HEK293 (cell line): Measurements from ENCODE around the gene CCDC28B.

ENCODE experiments used
- BCL11A ChIP-seq: fragments of 450-650 bp; formaldehyde crosslinking; IDR thresholded peaks from 2 replicates; pipeline ENCODE4 v1.5.1; 2016; ENCODE audit warnings: low read depth, missing biosample characterization, missing genetic modification characterization
- GLI2 ChIP-seq: fragments of 450-650 bp; formaldehyde crosslinking; IDR thresholded peaks from 2 replicates; pipeline ENCODE4; 2017; ENCODE audit warnings: missing biosample characterization, missing genetic modification characterization, low read depth, borderline replicate concordance
- GLI4 ChIP-seq: fragments of 450-650 bp; formaldehyde crosslinking; IDR thresholded peaks from 2 replicates; pipeline ENCODE4 v1.5.1; 2016; ENCODE audit warnings: missing biosample characterization, missing genetic modification characterization
- OVOL3 ChIP-seq: fragments of 450-650 bp; formaldehyde crosslinking; IDR thresholded peaks from 2 replicates; pipeline ENCODE4 v1.5.1; 2016; ENCODE audit warnings: missing biosample characterization, missing genetic modification characterization
- RBAK ChIP-seq: fragments of 450-650 bp; formaldehyde crosslinking; IDR thresholded peaks from 2 replicates; pipeline ENCODE4 v1.5.1; 2016; ENCODE audit warnings: missing biosample characterization, missing genetic modification characterization
- REPIN1 ChIP-seq: fragments of 450-650 bp; formaldehyde crosslinking; IDR thresholded peaks from 2 replicates; pipeline ENCODE4 v1.5.1; 2017; ENCODE audit warnings: missing biosample characterization, missing genetic modification characterization, low read depth
- WT1 ChIP-seq: fragments of 450-650 bp; formaldehyde crosslinking; IDR thresholded peaks from 2 replicates; pipeline ENCODE4 v1.5.1; 2016; ENCODE audit warnings: missing biosample characterization, missing genetic modification characterization
- YY2 ChIP-seq: fragments of 450-650 bp; formaldehyde crosslinking; IDR thresholded peaks from 2 replicates; pipeline ENCODE4 v1.5.1; 2016; ENCODE audit warnings: missing biosample characterization, missing genetic modification characterization
- ZNF114 ChIP-seq: fragments of 450-650 bp; formaldehyde crosslinking; IDR thresholded peaks from 2 replicates; pipeline ENCODE4 v1.5.0; 2017; ENCODE audit warnings: missing biosample characterization, missing genetic modification characterization
- ZNF132 ChIP-seq: fragments of 450-650 bp; formaldehyde crosslinking; IDR thresholded peaks from 2 replicates; pipeline ENCODE4 v1.5.1; 2017; ENCODE audit warnings: missing biosample characterization, missing genetic modification characterization, borderline replicate concordance
- ZNF133 ChIP-seq: fragments of 450-650 bp; formaldehyde crosslinking; IDR thresholded peaks from 2 replicates; pipeline ENCODE4 v1.5.1; 2016; ENCODE audit warnings: missing biosample characterization, missing genetic modification characterization
- ZNF140 ChIP-seq: fragments of 450-650 bp; formaldehyde crosslinking; IDR thresholded peaks from 2 replicates; pipeline ENCODE4 v1.5.1; 2016; ENCODE audit warnings: missing biosample characterization, missing genetic modification characterization
- ZNF16 ChIP-seq: fragments of 450-650 bp; formaldehyde crosslinking; IDR thresholded peaks from 2 replicates; pipeline ENCODE4 v1.5.1; 2016; ENCODE audit warnings: low read depth, missing biosample characterization, missing genetic modification characterization
- ZNF202 ChIP-seq: fragments of 450-650 bp; formaldehyde crosslinking; IDR thresholded peaks from 2 replicates; pipeline ENCODE4 v1.5.1; 2016; ENCODE audit warnings: missing biosample characterization, missing genetic modification characterization, borderline replicate concordance
- ZNF223 ChIP-seq: fragments of 450-650 bp; formaldehyde crosslinking; IDR thresholded peaks from 2 replicates; pipeline ENCODE4 v1.5.1; 2016; ENCODE audit warnings: missing biosample characterization, missing genetic modification characterization
- ZNF23 ChIP-seq: fragments of 450-650 bp; formaldehyde crosslinking; IDR thresholded peaks from 2 replicates; pipeline ENCODE4 v1.5.1; 2016; ENCODE audit warnings: missing biosample characterization, missing genetic modification characterization, borderline replicate concordance
- ZNF239 ChIP-seq: fragments of 450-650 bp; formaldehyde crosslinking; IDR thresholded peaks from 2 replicates; pipeline ENCODE4 v1.5.1; 2016; ENCODE audit warnings: missing biosample characterization, missing genetic modification characterization
- ZNF24 ChIP-seq: fragments of 450-650 bp; formaldehyde crosslinking; IDR thresholded peaks from 2 replicates; pipeline ENCODE4 v1.5.1; 2016; ENCODE audit warnings: missing biosample characterization, missing genetic modification characterization
- ZNF354C ChIP-seq: fragments of 450-650 bp; formaldehyde crosslinking; IDR thresholded peaks from 2 replicates; pipeline ENCODE4 v1.5.1; 2016; ENCODE audit warnings: missing biosample characterization, missing genetic modification characterization, low read depth, borderline replicate concordance
- ZNF366 ChIP-seq: fragments of 450-650 bp; formaldehyde crosslinking; conservative IDR thresholded peaks from 2 replicates; pipeline ENCODE4 v1.5.1; 2016; ENCODE audit warnings: missing biosample characterization, missing genetic modification characterization
- ZNF596 ChIP-seq: fragments of 450-650 bp; IDR thresholded peaks from 2 replicates; pipeline ENCODE4 v1.5.0; 2018; ENCODE audit warnings: missing biosample characterization, mild to moderate bottlenecking, missing genetic modification characterization, moderate library complexity
- ZNF600 ChIP-seq: fragments of 450-650 bp; formaldehyde crosslinking; IDR thresholded peaks from 2 replicates; pipeline ENCODE4 v1.5.1; 2016; ENCODE audit warnings: missing biosample characterization, missing genetic modification characterization
- ZNF624 ChIP-seq: fragments of 450-650 bp; formaldehyde crosslinking; IDR thresholded peaks from 2 replicates; pipeline ENCODE4 v1.5.1; 2017; ENCODE audit warnings: missing biosample characterization, missing genetic modification characterization
- ZNF785 ChIP-seq: fragments of 450-650 bp; formaldehyde crosslinking; IDR thresholded peaks from 2 replicates; pipeline ENCODE4 v1.5.1; 2016; ENCODE audit warnings: missing biosample characterization, missing genetic modification characterization
- ZSCAN16 ChIP-seq: fragments of 450-650 bp; formaldehyde crosslinking; IDR thresholded peaks from 2 replicates; pipeline ENCODE4 v1.5.1; 2016; ENCODE audit warnings: missing biosample characterization, missing genetic modification characterization
- TF ChIP-seq, protein P1 (sequence below): fragments of 450-650 bp; formaldehyde crosslinking; IDR thresholded peaks from 2 replicates; pipeline ENCODE4 v1.5.1; 2016; ENCODE audit warnings: missing biosample characterization, missing genetic modification characterization
- TF ChIP-seq, protein P2 (sequence below): fragments of 450-650 bp; formaldehyde crosslinking; IDR thresholded peaks from 2 replicates; pipeline ENCODE4 v1.5.1; 2016; ENCODE audit warnings: missing biosample characterization, missing genetic modification characterization
- TF ChIP-seq, protein P3 (sequence below): fragments of 450-650 bp; formaldehyde crosslinking; IDR thresholded peaks from 2 replicates; pipeline ENCODE4 v1.5.1; 2016; ENCODE audit warnings: missing biosample characterization, missing genetic modification characterization
- TF ChIP-seq, protein P4 (sequence below): fragments of 450-650 bp; formaldehyde crosslinking; IDR thresholded peaks from 2 replicates; pipeline ENCODE4 v1.5.1; 2016; ENCODE audit warnings: missing biosample characterization, missing genetic modification characterization
- TF ChIP-seq, protein P5 (sequence below): fragments of 450-650 bp; formaldehyde crosslinking; IDR thresholded peaks from 2 replicates; pipeline ENCODE4 v1.5.1; 2016; ENCODE audit warnings: missing biosample characterization, missing genetic modification characterization
- TF ChIP-seq, protein P6 (sequence below): sonication (generic); formaldehyde crosslinking; IDR thresholded peaks from 2 replicates; pipeline ENCODE4 v1.8.1; 2022; ENCODE audit warnings: mild to moderate bottlenecking, moderate library complexity, missing genetic modification reagents

Gene CCDC28B

DNA sequence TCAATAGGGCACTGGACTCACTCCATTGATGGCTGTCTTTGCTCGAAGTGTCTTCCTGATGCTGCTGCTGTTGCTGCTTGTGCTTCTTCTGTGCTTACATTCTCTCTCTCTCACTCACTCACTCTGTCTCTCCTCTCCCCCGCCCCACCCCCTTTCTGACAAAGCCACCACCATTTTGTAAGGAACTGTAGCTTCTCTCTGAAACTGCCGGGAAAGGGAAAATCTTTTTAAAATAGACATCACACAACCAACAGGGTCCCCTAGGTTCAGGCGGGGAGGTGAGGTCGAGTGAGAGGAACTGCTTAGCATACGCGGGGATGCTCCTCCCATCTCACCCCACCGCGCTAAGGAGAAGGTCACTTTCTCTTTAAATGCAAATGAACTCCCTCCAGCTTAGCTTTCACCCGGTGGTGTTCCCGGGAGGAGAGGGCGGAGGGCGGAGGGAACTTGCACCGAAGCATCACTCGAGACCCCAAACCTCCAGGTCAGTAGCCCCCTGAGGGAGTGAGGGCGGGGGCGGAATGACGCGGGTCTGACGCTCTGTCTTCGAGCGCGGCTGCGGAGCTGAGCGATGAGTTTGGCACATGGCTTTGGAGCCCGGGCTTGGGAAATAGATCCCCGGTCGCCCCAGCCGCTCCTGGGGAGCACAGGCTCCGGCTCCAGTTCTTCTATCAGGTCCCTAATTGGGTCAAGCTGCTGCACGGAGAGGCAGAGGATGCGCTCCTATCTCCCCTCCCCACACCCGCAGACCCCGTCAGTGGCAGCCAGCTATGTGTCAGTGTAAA, at the start of gene CCDC28B (continued):
- TF ChIP-seq, protein P1, sequence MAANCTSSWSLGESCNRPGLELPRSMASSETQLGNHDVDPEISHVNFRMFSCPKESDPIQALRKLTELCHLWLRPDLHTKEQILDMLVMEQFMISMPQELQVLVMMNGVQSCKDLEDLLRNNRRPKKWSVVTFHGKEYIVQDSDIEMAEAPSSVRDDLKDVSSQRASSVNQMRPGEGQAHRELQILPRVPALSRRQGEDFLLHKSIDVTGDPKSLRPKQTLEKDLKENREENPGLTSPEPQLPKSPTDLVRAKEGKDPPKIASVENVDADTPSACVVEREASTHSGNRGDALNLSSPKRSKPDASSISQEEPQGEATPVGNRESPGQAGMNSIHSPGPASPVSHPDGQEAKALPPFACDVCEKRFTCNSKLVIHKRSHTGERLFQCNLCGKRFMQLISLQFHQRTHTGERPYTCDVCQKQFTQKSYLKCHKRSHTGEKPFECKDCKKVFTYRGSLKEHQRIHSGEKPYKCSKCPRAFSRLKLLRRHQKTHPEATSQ (tag by site-specific recombination), result no peak
- TF ChIP-seq ZNF132 (no peak), ZNF114 (tag by site-specific recombination) (no peak), ZSCAN16 (tag by site-specific recombination) (no peak), ZNF624 (tag by site-specific recombination) (no peak), ZNF354C (tag by site-specific recombination) (no peak), ZNF23 (tag by site-specific recombination) (no peak), ZNF133 (tag by site-specific recombination) (no peak), GLI2 (no peak), GLI4 (tag by site-specific recombination) (no peak), ZNF140 (no peak), ZNF223 (tag by site-specific recombination) (no peak), ZNF600 (tag by site-specific recombination) (no peak), ZNF202 (tag by site-specific recombination) (no peak), REPIN1 (tag by site-specific recombination) (no peak), ZNF24 (no peak), ZNF239 (tag by site-specific recombination) (no peak), OVOL3 (no peak), ZNF596 (tag by site-specific recombination) (no peak), BCL11A (no peak), ZNF785 (tag by site-specific recombination) (no peak), WT1 (0 out of 2 replicates have a peak, but pooled peaks have one; percentile 3), YY2 (tag by site-specific recombination) (no peak), ZNF366 (peak; percentile 88), RBAK (tag by site-specific recombination) (no peak), ZNF16 (tag by site-specific recombination) (no peak)
- TF ChIP-seq, protein P2, sequence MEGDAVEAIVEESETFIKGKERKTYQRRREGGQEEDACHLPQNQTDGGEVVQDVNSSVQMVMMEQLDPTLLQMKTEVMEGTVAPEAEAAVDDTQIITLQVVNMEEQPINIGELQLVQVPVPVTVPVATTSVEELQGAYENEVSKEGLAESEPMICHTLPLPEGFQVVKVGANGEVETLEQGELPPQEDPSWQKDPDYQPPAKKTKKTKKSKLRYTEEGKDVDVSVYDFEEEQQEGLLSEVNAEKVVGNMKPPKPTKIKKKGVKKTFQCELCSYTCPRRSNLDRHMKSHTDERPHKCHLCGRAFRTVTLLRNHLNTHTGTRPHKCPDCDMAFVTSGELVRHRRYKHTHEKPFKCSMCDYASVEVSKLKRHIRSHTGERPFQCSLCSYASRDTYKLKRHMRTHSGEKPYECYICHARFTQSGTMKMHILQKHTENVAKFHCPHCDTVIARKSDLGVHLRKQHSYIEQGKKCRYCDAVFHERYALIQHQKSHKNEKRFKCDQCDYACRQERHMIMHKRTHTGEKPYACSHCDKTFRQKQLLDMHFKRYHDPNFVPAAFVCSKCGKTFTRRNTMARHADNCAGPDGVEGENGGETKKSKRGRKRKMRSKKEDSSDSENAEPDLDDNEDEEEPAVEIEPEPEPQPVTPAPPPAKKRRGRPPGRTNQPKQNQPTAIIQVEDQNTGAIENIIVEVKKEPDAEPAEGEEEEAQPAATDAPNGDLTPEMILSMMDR, result no peak
- TF ChIP-seq, protein P3, sequence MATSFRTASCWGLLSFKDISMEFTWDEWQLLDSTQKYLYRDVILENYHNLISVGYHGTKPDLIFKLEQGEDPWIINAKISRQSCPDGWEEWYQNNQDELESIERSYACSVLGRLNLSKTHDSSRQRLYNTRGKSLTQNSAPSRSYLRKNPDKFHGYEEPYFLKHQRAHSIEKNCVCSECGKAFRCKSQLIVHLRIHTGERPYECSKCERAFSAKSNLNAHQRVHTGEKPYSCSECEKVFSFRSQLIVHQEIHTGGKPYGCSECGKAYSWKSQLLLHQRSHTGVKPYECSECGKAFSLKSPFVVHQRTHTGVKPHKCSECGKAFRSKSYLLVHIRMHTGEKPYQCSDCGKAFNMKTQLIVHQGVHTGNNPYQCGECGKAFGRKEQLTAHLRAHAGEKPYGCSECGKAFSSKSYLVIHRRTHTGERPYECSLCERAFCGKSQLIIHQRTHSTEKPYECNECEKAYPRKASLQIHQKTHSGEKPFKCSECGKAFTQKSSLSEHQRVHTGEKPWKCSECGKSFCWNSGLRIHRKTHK (tag by site-specific recombination), result no peak
- TF ChIP-seq, protein P4, sequence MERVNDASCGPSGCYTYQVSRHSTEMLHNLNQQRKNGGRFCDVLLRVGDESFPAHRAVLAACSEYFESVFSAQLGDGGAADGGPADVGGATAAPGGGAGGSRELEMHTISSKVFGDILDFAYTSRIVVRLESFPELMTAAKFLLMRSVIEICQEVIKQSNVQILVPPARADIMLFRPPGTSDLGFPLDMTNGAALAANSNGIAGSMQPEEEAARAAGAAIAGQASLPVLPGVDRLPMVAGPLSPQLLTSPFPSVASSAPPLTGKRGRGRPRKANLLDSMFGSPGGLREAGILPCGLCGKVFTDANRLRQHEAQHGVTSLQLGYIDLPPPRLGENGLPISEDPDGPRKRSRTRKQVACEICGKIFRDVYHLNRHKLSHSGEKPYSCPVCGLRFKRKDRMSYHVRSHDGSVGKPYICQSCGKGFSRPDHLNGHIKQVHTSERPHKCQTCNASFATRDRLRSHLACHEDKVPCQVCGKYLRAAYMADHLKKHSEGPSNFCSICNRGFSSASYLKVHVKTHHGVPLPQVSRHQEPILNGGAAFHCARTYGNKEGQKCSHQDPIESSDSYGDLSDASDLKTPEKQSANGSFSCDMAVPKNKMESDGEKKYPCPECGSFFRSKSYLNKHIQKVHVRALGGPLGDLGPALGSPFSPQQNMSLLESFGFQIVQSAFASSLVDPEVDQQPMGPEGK, result peak; percentile 85
- TF ChIP-seq, protein P5, sequence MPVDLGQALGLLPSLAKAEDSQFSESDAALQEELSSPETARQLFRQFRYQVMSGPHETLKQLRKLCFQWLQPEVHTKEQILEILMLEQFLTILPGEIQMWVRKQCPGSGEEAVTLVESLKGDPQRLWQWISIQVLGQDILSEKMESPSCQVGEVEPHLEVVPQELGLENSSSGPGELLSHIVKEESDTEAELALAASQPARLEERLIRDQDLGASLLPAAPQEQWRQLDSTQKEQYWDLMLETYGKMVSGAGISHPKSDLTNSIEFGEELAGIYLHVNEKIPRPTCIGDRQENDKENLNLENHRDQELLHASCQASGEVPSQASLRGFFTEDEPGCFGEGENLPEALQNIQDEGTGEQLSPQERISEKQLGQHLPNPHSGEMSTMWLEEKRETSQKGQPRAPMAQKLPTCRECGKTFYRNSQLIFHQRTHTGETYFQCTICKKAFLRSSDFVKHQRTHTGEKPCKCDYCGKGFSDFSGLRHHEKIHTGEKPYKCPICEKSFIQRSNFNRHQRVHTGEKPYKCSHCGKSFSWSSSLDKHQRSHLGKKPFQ (tag by site-specific recombination), result no peak
- TF ChIP-seq, protein P6, sequence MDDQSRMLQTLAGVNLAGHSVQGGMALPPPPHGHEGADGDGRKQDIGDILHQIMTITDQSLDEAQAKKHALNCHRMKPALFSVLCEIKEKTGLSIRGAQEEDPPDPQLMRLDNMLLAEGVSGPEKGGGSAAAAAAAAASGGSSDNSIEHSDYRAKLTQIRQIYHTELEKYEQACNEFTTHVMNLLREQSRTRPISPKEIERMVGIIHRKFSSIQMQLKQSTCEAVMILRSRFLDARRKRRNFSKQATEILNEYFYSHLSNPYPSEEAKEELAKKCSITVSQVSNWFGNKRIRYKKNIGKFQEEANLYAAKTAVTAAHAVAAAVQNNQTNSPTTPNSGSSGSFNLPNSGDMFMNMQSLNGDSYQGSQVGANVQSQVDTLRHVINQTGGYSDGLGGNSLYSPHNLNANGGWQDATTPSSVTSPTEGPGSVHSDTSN (CRISPR knock-in tag), result no peak
